ENCODE measurements around the gene AHSP.

DNA sequence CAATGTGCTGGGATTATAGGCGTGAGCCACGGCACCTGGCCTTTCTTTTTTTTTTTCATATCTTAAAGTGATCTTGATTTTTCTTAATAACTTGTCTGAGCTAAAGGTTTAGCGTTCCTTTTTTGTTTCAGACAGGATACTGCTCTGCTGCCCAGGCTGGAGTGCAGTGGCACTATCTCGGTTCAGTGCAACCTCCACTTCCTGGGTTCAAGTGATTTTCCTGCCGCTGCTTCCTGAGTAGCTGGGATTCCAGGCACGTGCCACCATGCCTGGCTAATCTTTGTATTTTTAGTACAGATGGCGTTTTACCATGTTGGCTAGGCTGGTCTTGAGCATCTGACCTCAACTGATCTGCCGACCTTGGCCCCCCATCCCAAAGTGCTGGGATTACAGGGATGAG, 23.5 kb upstream of the AHSP start:
- TF ChIP-seq, protein P1, sequence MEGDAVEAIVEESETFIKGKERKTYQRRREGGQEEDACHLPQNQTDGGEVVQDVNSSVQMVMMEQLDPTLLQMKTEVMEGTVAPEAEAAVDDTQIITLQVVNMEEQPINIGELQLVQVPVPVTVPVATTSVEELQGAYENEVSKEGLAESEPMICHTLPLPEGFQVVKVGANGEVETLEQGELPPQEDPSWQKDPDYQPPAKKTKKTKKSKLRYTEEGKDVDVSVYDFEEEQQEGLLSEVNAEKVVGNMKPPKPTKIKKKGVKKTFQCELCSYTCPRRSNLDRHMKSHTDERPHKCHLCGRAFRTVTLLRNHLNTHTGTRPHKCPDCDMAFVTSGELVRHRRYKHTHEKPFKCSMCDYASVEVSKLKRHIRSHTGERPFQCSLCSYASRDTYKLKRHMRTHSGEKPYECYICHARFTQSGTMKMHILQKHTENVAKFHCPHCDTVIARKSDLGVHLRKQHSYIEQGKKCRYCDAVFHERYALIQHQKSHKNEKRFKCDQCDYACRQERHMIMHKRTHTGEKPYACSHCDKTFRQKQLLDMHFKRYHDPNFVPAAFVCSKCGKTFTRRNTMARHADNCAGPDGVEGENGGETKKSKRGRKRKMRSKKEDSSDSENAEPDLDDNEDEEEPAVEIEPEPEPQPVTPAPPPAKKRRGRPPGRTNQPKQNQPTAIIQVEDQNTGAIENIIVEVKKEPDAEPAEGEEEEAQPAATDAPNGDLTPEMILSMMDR (IDR thresholded peaks at IDR 0.05; ENCODE audit: low read depth, low read length, missing input control), result no peak
- TF ChIP-seq FOXA2 (IDR thresholded peaks at IDR 0.05), result no peak
- TF ChIP-seq, protein P2, sequence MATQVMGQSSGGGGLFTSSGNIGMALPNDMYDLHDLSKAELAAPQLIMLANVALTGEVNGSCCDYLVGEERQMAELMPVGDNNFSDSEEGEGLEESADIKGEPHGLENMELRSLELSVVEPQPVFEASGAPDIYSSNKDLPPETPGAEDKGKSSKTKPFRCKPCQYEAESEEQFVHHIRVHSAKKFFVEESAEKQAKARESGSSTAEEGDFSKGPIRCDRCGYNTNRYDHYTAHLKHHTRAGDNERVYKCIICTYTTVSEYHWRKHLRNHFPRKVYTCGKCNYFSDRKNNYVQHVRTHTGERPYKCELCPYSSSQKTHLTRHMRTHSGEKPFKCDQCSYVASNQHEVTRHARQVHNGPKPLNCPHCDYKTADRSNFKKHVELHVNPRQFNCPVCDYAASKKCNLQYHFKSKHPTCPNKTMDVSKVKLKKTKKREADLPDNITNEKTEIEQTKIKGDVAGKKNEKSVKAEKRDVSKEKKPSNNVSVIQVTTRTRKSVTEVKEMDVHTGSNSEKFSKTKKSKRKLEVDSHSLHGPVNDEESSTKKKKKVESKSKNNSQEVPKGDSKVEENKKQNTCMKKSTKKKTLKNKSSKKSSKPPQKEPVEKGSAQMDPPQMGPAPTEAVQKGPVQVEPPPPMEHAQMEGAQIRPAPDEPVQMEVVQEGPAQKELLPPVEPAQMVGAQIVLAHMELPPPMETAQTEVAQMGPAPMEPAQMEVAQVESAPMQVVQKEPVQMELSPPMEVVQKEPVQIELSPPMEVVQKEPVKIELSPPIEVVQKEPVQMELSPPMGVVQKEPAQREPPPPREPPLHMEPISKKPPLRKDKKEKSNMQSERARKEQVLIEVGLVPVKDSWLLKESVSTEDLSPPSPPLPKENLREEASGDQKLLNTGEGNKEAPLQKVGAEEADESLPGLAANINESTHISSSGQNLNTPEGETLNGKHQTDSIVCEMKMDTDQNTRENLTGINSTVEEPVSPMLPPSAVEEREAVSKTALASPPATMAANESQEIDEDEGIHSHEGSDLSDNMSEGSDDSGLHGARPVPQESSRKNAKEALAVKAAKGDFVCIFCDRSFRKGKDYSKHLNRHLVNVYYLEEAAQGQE (IDR thresholded peaks at IDR 0.05), result no peak
